K562 (cell line): ENCODE data around the gene CTNNBL1. TPM values are rescaled to one million over a fixed set of nuclear protein-coding genes. Genes with fewer than 3 reads are reported as not detected.

Source experiments
- ATAC-seq: fragments of 200-7000 bp; cut with Tn5 transposase; 3 replicates; pipeline ENCODE4 v1.9.1; 2020; ENCODE audit warnings: moderate library complexity
- BruUV-seq: library from RNA; stranded (reverse); fragments of 400-500 nt; replicated peaks from 2 replicates; lab custom pipeline; 2021; lab: Mats Ljungman, UMichigan
- CTCF ChIA-PET: fragments of 300-600 bp; formaldehyde crosslinking; extraction: SDS; loops from one replicate; lab custom pipeline; 2021; ENCODE audit warnings: low intra/inter-chr PET ratio; lab: Yijun Ruan, JAX
- POLR2A ChIA-PET: fragments of 300-600, 350-650 bp; sonication (Branson Sonifier 250); formaldehyde crosslinking; extraction: SDS; loops from one replicate; lab custom pipeline; 2021; ENCODE audit warnings: antibody characterized with exemption, inconsistent platforms; lab: Yijun Ruan, JAX
- DNase-seq, 4 experiments: peaks; one replicate each; pipeline versions ENCODE4 v3.0.0 to v3.0.0-alpha.2; 2011 to 2018; ENCODE audit warnings: low spot score in 3 of 4, mixed read lengths in 3 of 4; ENCODE audit errors: extremely low read depth in 1 of 4
- FAIRE-seq: peaks from 2 replicates; lab custom pipeline; 2011; peaks lifted over from hg19 to GRCh38; lab: Jason Lieb, UNC
- H2AFZ ChIP-seq: 2 replicates; pipeline ENCODE4 v1.6.0; 2011; ENCODE audit warnings: low read depth, low read length, control low read depth, inconsistent platforms
- H3K27ac ChIP-seq: fragments of 200-600 bp; 3 replicates; pipeline ENCODE4 v1.8.0; 2011; ENCODE audit warnings: low read depth, mild to moderate bottlenecking, control low read depth, inconsistent platforms, low read length, moderate library complexity, mixed read lengths; ENCODE audit errors: extremely low read depth
- H3K27me3 ChIP-seq, 2 experiments: fragments of 300-600 bp in 1 of 2; 2 replicates in 1 of 2; 3 replicates in 1 of 2; pipeline versions ENCODE4 v1.6.0 to v1.8.0; 2011; ENCODE audit warnings: inconsistent platforms in 2 of 2, low read length in 2 of 2, mild to moderate bottlenecking in 1 of 2, mixed read lengths in 1 of 2, moderate library complexity in 1 of 2; ENCODE audit not compliant: control insufficient read depth in 2 of 2, insufficient read depth in 2 of 2
- H3K36me3 ChIP-seq: fragments of 300-600 bp; 3 replicates; pipeline ENCODE4 v1.8.0; 2011; ENCODE audit warnings: mild to moderate bottlenecking, low read length, inconsistent platforms; ENCODE audit not compliant: control insufficient read depth, insufficient read depth
- H3K4me1 ChIP-seq, 2 experiments: fragments of 200-600 bp in 1 of 2; replicated peaks in 1 of 2; 2 replicates in 1 of 2; 3 replicates in 1 of 2; pipeline versions ENCODE4 v1.5.1 to v1.8.0; 2011; ENCODE audit warnings: inconsistent platforms in 2 of 2, low read length in 2 of 2, mild to moderate bottlenecking in 1 of 2, mixed read lengths in 1 of 2, moderate library complexity in 1 of 2; ENCODE audit not compliant: control insufficient read depth in 2 of 2, insufficient read depth in 2 of 2
- H3K4me2 ChIP-seq: 2 replicates; pipeline ENCODE4 v1.6.1; 2011; ENCODE audit warnings: low read length, control low read depth, inconsistent platforms, mixed read lengths; ENCODE audit not compliant: insufficient read depth
- H3K4me3 ChIP-seq: fragments of 200-600 bp; sonication (generic), shearing (Covaris generic); 2 replicates; pipeline ENCODE4 v1.5.1; 2016; ENCODE audit warnings: control low read depth, inconsistent platforms
- H3K79me2 ChIP-seq: fragments of 200-600 bp; 3 replicates; pipeline ENCODE4 v1.8.0; 2011; ENCODE audit warnings: low read length, inconsistent platforms; ENCODE audit not compliant: control insufficient read depth, insufficient read depth
- H3K9ac ChIP-seq, 2 experiments: 2 replicates each; pipeline versions ENCODE4 v1.6.0 to v1.6.1; 2011; ENCODE audit warnings: low read depth in 2 of 2, low read length in 2 of 2, control low read depth in 1 of 2, inconsistent platforms in 1 of 2, mild to moderate bottlenecking in 1 of 2, mixed read lengths in 1 of 2; ENCODE audit not compliant: insufficient read depth in 1 of 2
- H3K9me1 ChIP-seq: one replicate; pipeline ENCODE4 v1.6.0; 2011; ENCODE audit warnings: inconsistent platforms, mild to moderate bottlenecking, low read length, moderate library complexity; ENCODE audit not compliant: control insufficient read depth, insufficient read depth
- H3K9me3 ChIP-seq: replicated peaks from 2 replicates; pipeline ENCODE4 v1.5.1; 2011; ENCODE audit warnings: low read depth, low read length, inconsistent platforms; ENCODE audit not compliant: control insufficient read depth, insufficient read depth
- H4K20me1 ChIP-seq: replicated peaks from 2 replicates; pipeline ENCODE4 v1.6.1; 2011; ENCODE audit warnings: low read length, inconsistent platforms, mixed read lengths; ENCODE audit not compliant: control insufficient read depth, insufficient read depth
- DNMT1 ChIP-seq: fragments of 450-650 bp; IDR thresholded peaks from 2 replicates; pipeline ENCODE4 v1.6.1; 2016; ENCODE audit warnings: antibody characterized with exemption, mild to moderate bottlenecking
- SMAD3 ChIP-seq: fragments of 450-650 bp; formaldehyde crosslinking; conservative IDR thresholded peaks from 2 replicates; pipeline ENCODE4 v1.4.0; 2020; ENCODE audit warnings: mild to moderate bottlenecking
- ZNF512 ChIP-seq: IDR thresholded peaks from 2 replicates; pipeline ENCODE4 v1.6.1; 2016; ENCODE audit warnings: missing genetic modification characterization, missing compliant biosample characterization
- ZNF830 ChIP-seq: fragments of 250-450 bp; sonication (Bioruptor Pico); IDR thresholded peaks from 2 replicates; pipeline ENCODE4 v1.5.0; 2021; ENCODE audit warnings: mild to moderate bottlenecking
- WGBS: fragments of 100-300 bp; shearing (Covaris generic); methylation state at CpG from one replicate; pipeline ENCODE4 v1.1.6; 2016; ENCODE audit warnings: low coverage, mixed read lengths; ENCODE audit not compliant: insufficient coverage; ENCODE audit errors: missing lambda C conversion rate; 5-methylcytosine and 5-hydroxymethylcytosine counted together
- in situ Hi-C: fragments of 300-500 bp; cut with MboI; formaldehyde crosslinking; loops from 4 replicates; pipeline ENCODE4 v1.15.0; 2018; ENCODE audit warnings: inconsistent platforms, mixed read lengths
- intact Hi-C: fragments of 100-400 bp; cut with micrococcal nuclease; formaldehyde crosslinking; loops from 2 replicates; pipeline ENCODE4 v1.14.2; 2022
- polyA plus RNA-seq, 8 experiments: library from polyadenylated mRNA; depleted of rRNA in 4 of 8; stranded (reverse) in 5 of 8; unstranded in 3 of 8; fragments of >200 nt; fragmentation: Nextera tagmentation in 2 of 8; fragmentation: Illumina TruSeq in 1 of 8; extraction: Ambion mirVana in 2 of 8; extraction: Trizol in 1 of 8; gene quantifications; 2 replicates each; pipeline versions ENCODE4 v1.2.1 to v1.2.3, GENCODE V29; 2011 to 2014; ENCODE audit warnings: inconsistent platforms in 1 of 8, missing spikeins in 1 of 8
- total RNA-seq, 7 experiments: library from RNA; depleted of rRNA in 6 of 7; stranded (reverse); fragments of >200 nt in 6 of 7; fragmentation: Illumina TruSeq in 2 of 7; extraction: Trizol in 2 of 7; gene quantifications; 2 replicates each; pipeline versions ENCODE4 v1.2.1 to v1.2.3, GENCODE V29; 2011 to 2021; ENCODE audit warnings: low replicate concordance in 1 of 7

CTNNBL1 gene
- total and polyA plus RNA-seq, 9 of the 15 experiments (the other 6 are each of a cell fraction or from before 2014, with no cell fraction given): 32.4 to 85.6 (median 43.6) TPM

DNA sequence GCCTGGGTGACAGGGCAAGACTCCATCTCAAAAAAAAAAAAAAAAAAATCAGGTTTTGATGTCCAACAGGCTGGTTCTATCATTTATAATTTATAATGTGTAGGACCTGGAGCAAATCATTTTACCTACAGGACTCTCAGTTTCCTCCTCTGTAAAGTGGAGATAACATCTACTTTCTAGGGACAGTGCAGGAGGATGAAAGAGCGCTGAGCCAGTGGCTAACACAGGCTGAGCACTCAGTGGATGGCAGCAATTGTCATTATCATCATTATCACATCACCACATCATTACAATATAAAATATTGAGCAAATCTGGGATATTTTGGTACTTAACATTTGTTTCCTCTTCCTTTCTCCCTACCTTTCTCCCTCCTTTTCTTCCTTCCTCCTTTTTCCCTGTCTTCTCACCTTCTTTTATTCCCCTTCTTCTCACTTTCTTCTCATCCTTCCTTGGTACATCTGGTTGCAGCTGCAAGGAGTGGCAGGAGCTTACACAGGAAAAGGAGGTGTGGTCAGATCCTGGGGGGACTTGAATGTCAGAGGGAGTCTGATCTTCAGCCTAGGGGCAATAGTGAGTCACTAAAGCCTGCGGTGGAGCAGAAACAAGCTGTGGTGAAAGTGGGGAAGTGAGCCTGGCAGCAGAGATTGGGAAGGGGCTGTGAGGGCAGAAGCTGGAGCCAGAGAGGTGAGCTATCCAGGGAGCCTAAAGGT lies 24.6 kb upstream of the CTNNBL1 start:
- BruUV-seq: no TSS peak
- in situ Hi-C loops: no loop called here
- ATAC-seq (no peak), FAIRE-seq (no peak), DNase-seq (no peak)
- Histone ChIP-seq H3K27me3 (peaks cover 26 to 46% of the 10 kb centered on the region in 2 experiments), H4K20me1 (no peaks in the 10 kb centered on the region; the same call in 1 of the 2 replicates), H3K9me3 (no peaks in the 10 kb centered on the region; the same call in 1 of the 2 replicates), H3K4me1 (0 out of 5 replicates have a peak, but pooled peaks cover 0 to 4% of the 10 kb centered on the region in 2 experiments), H2AFZ (no peak overlapping the region), H3K79me2 (no peaks in the 10 kb centered on the region), H3K36me3 (no peaks in the 10 kb centered on the region), H3K27ac (no peak overlapping the region), H3K4me3 (no peak overlapping the region), H3K4me2 (no peak overlapping the region), H3K9ac (no peak overlapping the region), H3K9me1 (no peaks in the 10 kb centered on the region)
- TF ChIP-seq ZNF830 (CRISPR knock-in tag): no peak
- TF ChIP-seq SMAD3 (CRISPR knock-in tag): no peak
- peak; percentile 61 for TF ChIP-seq ZNF512
- TF ChIP-seq DNMT1: no peak
- intact Hi-C loops: no loop called here
- 0% methylated on average over 2 of the region's 2 CpGs for WGBS
- CTCF ChIA-PET: no interaction called here
- POLR2A ChIA-PET: interaction anchor here (0.6 kb wide), 1 partner anchor 141 kb away, joined by 4 read pairs; the partner anchor contains the start of gene BLCAP
